AG10803 (cell line): Measurements from ENCODE around the gene PMEPA1.

Experiments used
- DNase-seq: peaks from one replicate; pipeline ENCODE4 v3.0.0; 2010; ENCODE audit warnings: low read depth
- H3K4me3 ChIP-seq: 2 replicates; pipeline ENCODE4 v1.5.1; 2011; ENCODE audit warnings: mild to moderate bottlenecking, low read length, control low read depth
- CTCF ChIP-seq: conservative IDR thresholded peaks from 2 replicates; pipeline ENCODE4 v1.5.1; 2011; ENCODE audit warnings: mild to moderate bottlenecking, low read length, control low read depth, inconsistent platforms

Gene PMEPA1

GRCh38 chr20:57671072-57671391, 38.8 kb downstream of the PMEPA1 start:
- no peak overlapping the region for H3K4me3 ChIP-seq
- no peak for DNase-seq
- no peak for TF ChIP-seq CTCF

GRCh38 chr20:57670288-57671071, 39.3 kb downstream of the PMEPA1 start:
- TF ChIP-seq CTCF, result no peak
- no peak overlapping the region for H3K4me3 ChIP-seq
- DNase-seq, result no peak

- TF ChIP-seq CTCF, result no peak
- H3K4me3 ChIP-seq, result no peak overlapping the region
- no peak for DNase-seq
These were observed 40.2 kb downstream of the PMEPA1 start for GRCh38 chr20:57669632-57670031.

- no peak for DNase-seq
- H3K4me3 ChIP-seq, result no peak overlapping the region
- no peak for TF ChIP-seq CTCF
These were observed 41.7 kb downstream of the PMEPA1 start for GRCh38 chr20:57667924-57668782.

- DNase-seq, result no peak
- no peak overlapping the region for H3K4me3 ChIP-seq
- no peak for TF ChIP-seq CTCF
These were observed 42.4 kb downstream of the PMEPA1 start for GRCh38 chr20:57667388-57667787.

GRCh38 chr20:57666834-57667157, 43.0 kb downstream of the PMEPA1 start:
- no peak for TF ChIP-seq CTCF
- no peak overlapping the region for H3K4me3 ChIP-seq
- DNase-seq, result no peak

GRCh38 chr20:57666106-57666833, 43.5 kb downstream of the PMEPA1 start:
- H3K4me3 ChIP-seq, result no peak overlapping the region
- DNase-seq, result no peak
- no peak for TF ChIP-seq CTCF
